Fibroblast of skin of right quadriceps (primary cell): ENCODE results near the gene TMEM131.
A peak's percentile ranks its signal among the peaks of the same experiment; 100 is the strongest.
"Not testable (repeated sequence)": the region's sequence is repeated elsewhere in the genome, so short reads cannot be mapped to it uniquely, and the experiment has no call there.

ENCODE experiments used
- DNase-seq: peaks from one replicate; pipeline ENCODE4 v3.0.0-alpha.2; 2013

Gene TMEM131

DNA sequence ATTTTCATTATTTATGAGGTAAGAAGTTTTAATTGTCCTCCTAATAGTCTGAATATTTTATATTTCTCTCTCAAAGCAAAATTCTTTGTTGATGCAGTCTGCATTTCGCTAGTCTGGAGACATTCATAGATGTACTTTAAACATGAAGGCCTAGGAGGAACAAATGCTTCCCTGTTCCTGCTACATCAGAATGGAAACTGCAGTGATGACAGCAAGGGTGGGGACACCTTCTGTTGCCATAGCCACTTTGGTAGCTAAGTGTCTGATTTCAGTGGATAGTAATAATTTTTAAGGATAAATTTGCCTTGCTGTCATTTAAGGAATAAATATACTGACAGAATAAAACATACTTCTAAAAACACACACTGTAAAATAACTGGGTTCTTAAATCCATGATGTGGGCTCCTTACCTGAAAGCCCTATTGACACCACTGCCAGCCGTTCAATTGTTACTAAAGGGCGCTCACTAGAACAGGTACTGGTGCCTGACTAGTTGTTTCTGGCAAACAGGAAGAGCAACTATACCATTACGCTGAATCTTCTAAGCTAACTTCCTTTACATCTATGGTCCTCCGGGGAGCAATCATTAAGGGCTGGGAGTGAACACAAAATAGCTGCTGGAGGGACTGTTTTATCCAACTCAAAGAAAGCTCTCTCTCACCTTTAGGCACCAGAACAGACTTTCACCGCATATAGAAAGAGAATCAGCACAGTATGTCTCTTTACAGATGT, 88.2 kb downstream of the TMEM131 start:
- DNase-seq, result no peak

GRCh38 chr2:97906307-97906706, 89.4 kb downstream of the TMEM131 start:
- DNase-seq, result peak; percentile 15

- DNase-seq, result no peak
Observed at GRCh38 chr2:97905294-97905693, 90.5 kb downstream of the TMEM131 start.

GRCh38 chr2:97901862-97902261, 93.9 kb downstream of the TMEM131 start:
- no peak for DNase-seq

DNA sequence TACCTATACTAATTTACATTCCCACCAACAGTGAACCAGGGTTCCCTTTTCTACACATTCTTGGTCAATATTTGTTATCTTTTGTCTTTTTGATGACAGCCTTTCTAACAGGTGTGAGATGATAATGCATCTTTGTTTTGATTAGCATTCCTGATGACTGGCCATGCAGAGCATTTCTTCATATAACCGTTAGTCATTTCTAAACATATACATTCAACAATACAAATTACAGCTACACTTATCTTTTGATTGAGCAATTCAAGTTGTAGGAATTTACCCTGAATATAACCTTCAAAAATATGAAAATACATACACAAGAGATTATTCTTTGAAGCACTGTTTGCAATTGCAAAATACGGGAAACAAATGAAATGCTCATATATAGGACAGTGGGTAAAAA, 94.9 kb downstream of the TMEM131 start:
- DNase-seq, result peak; percentile 15

DNA sequence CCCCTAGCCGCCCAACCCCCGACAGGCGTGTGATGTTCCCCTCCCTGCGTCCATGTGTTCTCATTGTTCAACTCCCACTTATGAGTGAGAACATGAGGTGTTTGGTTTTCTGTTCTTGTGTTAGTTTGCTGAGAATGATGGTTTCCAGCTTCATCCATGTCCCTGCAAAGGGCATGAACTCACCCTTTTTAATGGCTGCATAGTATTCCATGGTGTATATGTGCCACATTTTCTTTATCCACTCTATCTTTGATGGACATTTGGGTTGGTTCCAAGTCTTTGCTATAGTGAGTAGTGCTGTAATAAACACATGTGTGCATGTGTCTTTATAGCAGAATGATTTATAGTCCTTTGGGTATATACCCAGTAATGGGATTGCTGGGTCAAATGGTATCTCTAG, 102.7 kb downstream of the TMEM131 start:
- not testable (repeated sequence) for DNase-seq

GRCh38 chr2:97891611-97892010, 104.1 kb downstream of the TMEM131 start:
- no peak for DNase-seq

GRCh38 chr2:97889156-97889555, 106.6 kb downstream of the TMEM131 start:
- DNase-seq, result no peak

DNA sequence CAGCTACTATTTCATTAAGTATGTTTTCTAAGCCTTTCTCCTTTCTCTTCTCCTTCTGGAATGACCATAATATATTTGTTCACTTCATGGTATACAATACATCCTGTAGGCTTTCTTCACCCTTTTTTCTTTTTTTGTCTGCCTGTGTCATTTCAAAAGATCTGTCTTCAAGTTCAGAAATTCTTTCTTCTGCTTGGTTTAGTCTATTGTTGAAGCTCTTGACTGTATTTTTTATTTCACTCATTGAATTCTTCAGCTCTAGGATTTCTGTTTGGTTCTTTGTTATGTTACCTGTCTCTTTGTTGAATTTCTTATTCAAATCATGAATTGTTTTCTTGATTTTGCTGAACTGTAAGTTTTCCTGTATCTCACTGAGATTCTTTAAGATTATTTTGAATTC, 109.9 kb downstream of the TMEM131 start:
- DNase-seq, result no peak

- no peak for DNase-seq
Observed at GRCh38 chr2:97880334-97880733, 115.4 kb downstream of the TMEM131 start.

DNA sequence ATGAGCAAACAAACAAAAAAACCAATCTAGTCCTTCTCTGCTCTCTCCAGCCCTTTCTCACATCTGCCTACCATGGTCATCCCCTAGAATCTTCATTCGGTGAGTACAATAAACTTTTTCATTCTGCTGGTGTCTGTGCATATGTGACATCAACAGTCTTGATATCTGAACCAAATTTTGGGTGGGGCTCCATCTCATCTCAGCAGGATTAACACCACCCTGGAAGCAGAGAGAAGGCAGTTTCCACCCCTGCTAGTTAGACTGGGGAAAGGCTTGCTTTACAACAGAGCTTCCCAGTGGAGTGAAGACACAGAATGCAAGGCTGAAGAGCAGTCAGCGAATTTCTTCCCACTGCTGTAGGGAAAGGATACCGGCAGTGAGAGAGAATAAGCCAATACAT, 116.9 kb downstream of the TMEM131 start:
- DNase-seq, result no peak

DNA sequence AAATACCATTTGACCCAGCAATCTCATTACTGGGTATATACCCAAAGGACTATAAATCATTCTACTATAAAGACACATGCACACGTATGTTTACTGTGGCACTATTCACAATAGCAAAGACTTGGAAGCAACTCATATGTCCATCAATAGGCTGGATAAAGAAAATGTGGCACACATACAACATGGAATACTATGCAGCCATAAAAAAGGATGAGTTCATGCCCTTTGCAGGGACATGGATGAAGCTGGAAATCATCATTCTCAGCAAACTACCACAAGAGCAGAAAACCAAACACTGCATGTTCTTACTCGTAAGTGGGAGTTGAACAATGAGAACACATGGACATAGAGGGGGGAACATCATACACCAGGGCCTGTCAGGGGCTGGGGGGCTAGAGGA, 117.4 kb downstream of the TMEM131 start:
- not testable (repeated sequence) for DNase-seq

DNA sequence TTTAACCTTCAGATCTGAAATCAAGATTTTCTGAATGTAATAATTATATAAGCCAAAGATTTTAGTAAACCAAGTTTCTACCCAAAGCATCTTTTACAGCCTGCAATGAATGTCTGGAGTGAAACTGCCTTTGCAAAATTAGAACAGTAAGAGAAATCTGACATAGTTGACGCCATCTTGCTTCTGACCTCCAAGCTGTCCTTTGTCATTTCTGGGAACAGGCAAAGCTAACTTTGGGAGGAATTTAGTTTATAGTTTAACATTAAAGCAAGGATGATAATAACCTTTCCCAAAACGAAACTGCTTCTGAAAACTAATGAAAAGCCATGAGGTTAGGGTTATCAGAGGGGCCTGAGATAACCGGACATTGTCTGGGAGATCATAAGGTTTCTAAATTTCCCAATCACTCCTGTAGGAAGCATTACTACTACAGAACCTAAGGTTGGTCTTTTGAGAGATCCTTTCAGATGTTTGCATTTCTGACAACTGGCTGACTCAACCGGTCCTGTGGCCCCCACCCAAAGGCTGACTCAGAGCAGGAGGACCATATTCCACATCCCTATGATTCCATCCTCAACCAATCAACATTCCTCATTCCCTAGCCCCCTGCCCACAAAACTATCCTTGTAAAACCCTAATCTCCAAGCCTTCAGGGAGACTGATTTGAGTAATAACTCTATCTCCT, 124.5 kb downstream of the TMEM131 start:
- peak; percentile 89 for DNase-seq

GRCh38 chr2:97870396-97870843, 125.3 kb downstream of the TMEM131 start:
- DNase-seq, result peak; percentile 94

GRCh38 chr2:97869722-97870346, 125.9 kb downstream of the TMEM131 start:
- DNase-seq, result no peak

GRCh38 chr2:97868986-97869721, 126.6 kb downstream of the TMEM131 start:
- DNase-seq, result peak; percentile 91

GRCh38 chr2:97863829-97864228, 131.9 kb downstream of the TMEM131 start:
- no peak for DNase-seq

DNA sequence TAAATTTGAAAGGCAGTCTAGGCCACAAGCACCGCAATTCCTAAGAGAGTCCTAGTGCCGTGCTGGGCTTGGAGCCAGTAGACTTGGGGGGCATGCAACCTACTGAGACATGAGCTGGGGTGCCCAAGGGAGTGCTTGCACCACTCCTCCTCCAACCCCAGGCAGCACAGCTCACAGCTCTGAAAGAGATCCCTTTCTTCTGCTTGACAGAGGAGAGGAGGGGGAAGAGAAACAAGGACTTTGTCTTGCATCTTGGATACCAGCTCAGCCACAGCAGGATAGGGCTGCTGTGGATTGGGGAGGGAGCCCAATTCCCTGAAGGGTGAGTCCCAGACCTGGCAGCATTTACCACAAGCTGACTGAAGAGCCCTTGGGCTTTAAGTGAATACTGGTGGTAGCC, 134.6 kb downstream of the TMEM131 start:
- DNase-seq, result no peak

DNA sequence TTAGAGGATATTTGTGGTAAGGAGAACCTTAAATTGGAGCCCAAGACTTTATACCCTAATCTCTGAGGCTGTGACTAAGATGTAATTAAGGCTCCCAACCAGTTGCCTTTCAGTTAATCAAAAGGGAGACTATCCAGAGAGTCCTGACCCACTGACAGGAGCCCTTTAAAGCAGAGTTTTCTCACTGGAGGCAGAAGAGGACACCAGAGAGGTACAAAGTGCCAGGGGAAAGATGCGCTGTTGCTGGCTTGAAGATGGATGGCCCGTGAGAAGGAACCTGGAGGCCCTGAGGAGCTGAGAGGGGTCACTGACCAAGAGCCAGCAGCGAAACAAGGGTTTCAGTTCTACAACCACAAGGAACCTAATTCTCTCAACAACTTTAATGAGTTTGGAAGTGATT, 137.3 kb downstream of the TMEM131 start:
- DNase-seq, result no peak

- DNase-seq, result no peak
Observed at GRCh38 chr2:97857553-97857952, 138.2 kb downstream of the TMEM131 start.

DNA sequence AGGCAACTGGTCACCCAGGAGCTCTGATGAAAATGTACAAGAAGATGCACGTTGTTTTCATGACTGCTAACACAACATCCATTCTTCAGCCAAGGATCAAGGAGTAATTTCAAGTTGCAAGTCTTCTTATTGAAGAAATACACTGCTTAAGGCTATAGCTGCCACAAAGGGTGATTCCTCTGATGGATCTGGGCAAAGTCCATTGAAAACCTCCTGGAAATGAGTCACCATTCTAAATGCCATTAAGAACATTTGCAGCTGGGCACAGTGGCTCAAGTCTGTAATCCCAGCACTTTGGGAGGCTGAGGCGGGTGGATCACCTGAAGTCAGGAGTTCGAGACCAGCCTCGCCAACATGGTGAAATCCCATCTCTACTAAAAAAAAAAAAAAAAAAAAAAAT, 142.7 kb downstream of the TMEM131 start:
- not testable (repeated sequence) for DNase-seq

- no peak for DNase-seq
Observed at GRCh38 chr2:97851172-97851571, 144.6 kb downstream of the TMEM131 start.

GRCh38 chr2:97849881-97850528, 145.7 kb downstream of the TMEM131 start:
- peak; percentile 25 for DNase-seq
